Measurements from ENCODE around the gene RAPGEF5.

RAPGEF5 gene

GRCh38 chr7:22305706-22306105 is 51.2 kb downstream of the RAPGEF5 start:
- H3K27ac ChIP-seq, result no peak overlapping the region

GRCh38 chr7:22302951-22303423 is 54.0 kb downstream of the RAPGEF5 start:
- H3K27ac ChIP-seq, result no peak overlapping the region
- TF ChIP-seq ZFX (IDR thresholded peaks at IDR 0.05) (no peak), CTCF (conservative IDR thresholded peaks at IDR 0.05) (no peak)

More at GRCh38 chr7:22305706-22306105, 51.2 kb downstream of the RAPGEF5 start:
- TF ChIP-seq CTCF (conservative IDR thresholded peaks at IDR 0.05), result no peak
- no peak for TF ChIP-seq ZFX (IDR thresholded peaks at IDR 0.05)

- no peak overlapping the region for H3K27ac ChIP-seq
- TF ChIP-seq ZFX (IDR thresholded peaks at IDR 0.05), result no peak
- TF ChIP-seq CTCF (conservative IDR thresholded peaks at IDR 0.05), result no peak
Measured at GRCh38 chr7:22302193-22302592, 54.8 kb downstream of the RAPGEF5 start.

GRCh38 chr7:22301790-22302189 is 55.2 kb downstream of the RAPGEF5 start:
- H3K27ac ChIP-seq, result no peak overlapping the region
- no peak for TF ChIP-seq CTCF (conservative IDR thresholded peaks at IDR 0.05)
- TF ChIP-seq ZFX (IDR thresholded peaks at IDR 0.05), result no peak

- TF ChIP-seq CTCF (conservative IDR thresholded peaks at IDR 0.05), result no peak
- TF ChIP-seq ZFX (IDR thresholded peaks at IDR 0.05), result no peak
Measured at GRCh38 chr7:22300839-22301238, 56.1 kb downstream of the RAPGEF5 start.

GRCh38 chr7:22296916-22297315 is 60.0 kb downstream of the RAPGEF5 start:
- no peak overlapping the region for H3K27ac ChIP-seq
- no peak for TF ChIP-seq ZFX (IDR thresholded peaks at IDR 0.05)
- peak; percentile 18 for TF ChIP-seq CTCF (conservative IDR thresholded peaks at IDR 0.05)

More at GRCh38 chr7:22300839-22301238, 56.1 kb downstream of the RAPGEF5 start:
- no peak overlapping the region for H3K27ac ChIP-seq

GRCh38 chr7:22296265-22296566 is 60.7 kb downstream of the RAPGEF5 start:
- H3K27ac ChIP-seq, result no peak overlapping the region

More at GRCh38 chr7:22296265-22296566, 60.7 kb downstream of the RAPGEF5 start:
- TF ChIP-seq CTCF (conservative IDR thresholded peaks at IDR 0.05), result no peak
- no peak for TF ChIP-seq ZFX (IDR thresholded peaks at IDR 0.05)

Data from C4-2B (cell line).